GM19397 (cell line): Measurements from ENCODE around the gene UGT1A5.
"Not testable (repeated sequence)": the region's sequence is repeated elsewhere in the genome, so short reads cannot be mapped to it uniquely, and the experiment has no call there.

Experiments
- ATAC-seq: cut with Tn5 transposase; IDR thresholded peaks from one replicate; pipeline ENCODE4 v1.9.1; 2021; ENCODE audit warnings: mild to moderate bottlenecking, moderate library complexity; ENCODE audit not compliant: unreplicated experiment

The UGT1A5 gene

GRCh38 chr2:233745073-233745755, 32.5 kb downstream of the UGT1A5 start:
- ATAC-seq, result no peak

GRCh38 chr2:233745838-233746237, 33.1 kb downstream of the UGT1A5 start:
- ATAC-seq, result not testable (repeated sequence)

GRCh38 chr2:233746475-233747282, 34.0 kb downstream of the UGT1A5 start:
- ATAC-seq, result no peak

GRCh38 chr2:233747283-233747544, 34.5 kb downstream of the UGT1A5 start:
- no peak for ATAC-seq

- not testable (repeated sequence) for ATAC-seq
These were observed 38.0 kb downstream of the UGT1A5 start for GRCh38 chr2:233750689-233751088.

GRCh38 chr2:233751212-233752009, 38.7 kb downstream of the UGT1A5 start:
- ATAC-seq, result not testable (repeated sequence)

- no peak for ATAC-seq
These were observed 42.3 kb downstream of the UGT1A5 start for GRCh38 chr2:233754872-233755611.

GRCh38 chr2:233756429-233757081, 43.8 kb downstream of the UGT1A5 start:
- ATAC-seq, result no peak

- ATAC-seq, result no peak
These were observed 45.4 kb downstream of the UGT1A5 start for GRCh38 chr2:233758141-233758540.

GRCh38 chr2:233758849-233759248, 46.1 kb downstream of the UGT1A5 start:
- no peak for ATAC-seq

- ATAC-seq, result no peak
These were observed 47.3 kb downstream of the UGT1A5 start, which contains the start of gene UGT1A1 for GRCh38 chr2:233760043-233760442. UGT1A1 (plus strand) TSS chr2:233760270; CDS start chr2:233760288, 18 bp downstream.

- ATAC-seq, result no peak
These were observed 48.5 kb downstream of the UGT1A5 start for GRCh38 chr2:233761040-233761769.

GRCh38 chr2:233764264-233764663, 51.6 kb downstream of the UGT1A5 start:
- no peak for ATAC-seq

- ATAC-seq, result no peak
These were observed 52.1 kb downstream of the UGT1A5 start for GRCh38 chr2:233764761-233765160.

- ATAC-seq, result no peak
These were observed 53.7 kb downstream of the UGT1A5 start for GRCh38 chr2:233766416-233766815.

GRCh38 chr2:233768076-233768475, 55.4 kb downstream of the UGT1A5 start:
- no peak for ATAC-seq

GRCh38 chr2:233769260-233769659, 56.6 kb downstream of the UGT1A5 start:
- no peak for ATAC-seq

- ATAC-seq, result no peak
These were observed 59.4 kb downstream of the UGT1A5 start for GRCh38 chr2:233772153-233772552.

GRCh38 chr2:233772583-233772982, 59.9 kb downstream of the UGT1A5 start:
- no peak for ATAC-seq

GRCh38 chr2:233773854-233774253, 61.1 kb downstream of the UGT1A5 start:
- ATAC-seq, result no peak
